ENCODE results near the gene TRMU.
"Not testable (repeated sequence)": the region's sequence is repeated elsewhere in the genome, so short reads cannot be mapped to it uniquely, and the experiment has no call there.

Gene TRMU

DNA sequence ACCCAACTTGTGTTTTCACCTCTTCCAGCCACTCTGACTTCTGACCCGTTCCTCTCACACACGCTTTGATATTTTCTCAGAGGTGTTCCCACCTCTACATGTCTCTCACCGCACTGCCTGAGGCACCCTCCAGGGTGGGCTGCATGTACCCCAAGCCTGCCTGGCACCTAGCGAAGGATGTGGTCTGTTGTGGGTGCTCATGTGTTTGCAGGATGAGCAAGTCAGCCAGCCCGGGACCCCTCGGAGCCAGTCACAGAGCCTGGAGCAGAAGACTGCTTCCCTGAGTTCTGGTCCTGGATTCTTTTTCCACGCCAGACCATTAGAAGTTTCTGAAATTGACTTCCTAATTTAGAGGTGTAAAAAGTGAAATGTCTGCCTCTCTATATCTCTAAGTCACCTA is 35.0 kb upstream of the TRMU start:
- no peak for DNase-seq (ENCODE audit: low spot score)

DNA sequence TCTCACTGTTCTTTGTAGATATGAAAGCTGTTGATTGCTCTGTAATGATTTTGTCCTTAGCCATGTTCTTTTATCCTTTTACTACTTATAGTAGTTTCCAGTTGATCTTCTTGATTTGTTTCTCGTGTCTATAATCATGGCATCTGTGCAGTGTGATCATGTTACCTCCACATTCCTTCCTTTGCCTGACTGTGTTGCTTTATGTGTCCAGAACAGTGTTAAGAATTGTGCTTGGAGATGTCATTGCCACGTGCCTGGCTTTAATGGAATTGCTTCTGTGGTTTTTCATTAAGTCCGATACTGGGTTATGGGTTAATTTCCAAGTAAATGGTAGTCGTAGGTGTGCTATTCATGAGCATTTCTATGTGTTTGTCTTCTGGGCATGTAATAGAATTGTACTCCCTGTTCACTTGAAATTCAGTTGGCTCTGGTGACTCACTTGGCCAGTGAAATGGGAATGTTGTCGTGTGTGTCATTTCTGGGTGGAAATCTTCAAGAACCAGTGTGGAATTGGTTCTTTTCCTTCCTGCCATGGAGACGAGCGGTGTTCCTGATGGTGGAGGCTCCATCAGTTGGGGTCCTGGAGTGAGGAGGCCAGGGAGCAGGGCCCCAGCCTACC is 32.1 kb upstream of the TRMU start:
- DNase-seq (ENCODE audit: low spot score): no peak

DNA sequence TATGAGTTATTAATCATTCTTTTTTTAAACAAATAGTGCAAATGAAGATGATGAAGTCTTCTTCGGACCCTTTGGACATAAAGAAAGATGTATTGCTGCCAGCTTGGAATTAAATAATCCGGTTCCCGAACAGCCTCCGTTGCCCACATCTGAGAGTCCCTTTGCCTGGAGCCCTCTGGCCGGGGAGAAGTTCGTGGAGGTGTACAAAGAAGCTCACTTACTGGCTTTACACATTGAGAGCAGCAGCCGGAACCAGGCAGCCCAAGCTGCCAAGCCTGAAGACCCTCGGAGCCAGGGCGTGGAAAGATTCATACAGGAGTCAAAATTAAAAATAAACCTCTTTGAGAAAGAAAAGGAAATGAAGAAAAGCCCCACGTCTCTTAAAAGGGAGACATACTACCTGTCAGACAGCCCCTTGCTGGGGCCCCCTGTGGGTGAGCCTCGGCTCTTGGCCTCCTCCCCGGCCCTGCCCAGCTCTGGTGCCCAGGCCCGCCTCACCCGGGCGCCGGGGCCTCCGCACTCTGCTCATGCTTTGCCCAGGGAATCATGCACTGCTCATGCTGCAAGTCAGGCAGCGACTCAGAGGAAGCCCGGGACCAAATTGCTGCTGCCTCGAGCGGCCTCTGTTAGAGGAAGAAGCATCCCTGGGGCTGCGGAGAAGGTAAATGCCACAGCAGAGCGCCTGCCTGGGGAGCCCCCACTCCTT is 27.1 kb upstream of the TRMU start:
- no peak for DNase-seq (ENCODE audit: low spot score)

DNA sequence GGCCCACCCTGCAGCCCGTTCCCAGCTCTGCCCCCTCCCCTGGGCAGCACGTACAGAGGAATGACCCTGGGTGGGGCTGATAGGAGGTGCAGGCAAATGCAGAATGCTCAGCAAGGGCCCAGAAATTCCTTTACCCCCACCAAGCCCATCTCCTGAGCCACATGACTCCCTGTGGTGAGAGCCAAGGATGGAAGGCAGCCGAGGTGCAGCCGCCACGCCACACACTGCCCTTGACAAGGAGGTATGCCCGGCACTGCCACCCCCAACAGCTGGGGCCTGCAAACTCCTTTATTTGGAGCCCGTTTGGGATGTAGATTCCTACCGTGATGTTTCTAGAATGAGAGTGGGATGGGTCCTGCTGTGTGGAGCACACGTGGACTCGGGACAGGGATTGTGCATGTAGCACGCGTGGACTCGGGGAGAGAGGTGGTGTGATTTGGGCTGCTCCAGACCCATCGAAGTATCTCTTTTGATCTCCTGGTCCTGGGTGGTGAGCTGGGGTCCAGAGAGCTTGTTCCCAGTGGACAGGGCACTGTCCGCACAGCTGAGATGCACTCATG is 25.9 kb upstream of the TRMU start:
- DNase-seq (ENCODE audit: low spot score): no peak

DNA sequence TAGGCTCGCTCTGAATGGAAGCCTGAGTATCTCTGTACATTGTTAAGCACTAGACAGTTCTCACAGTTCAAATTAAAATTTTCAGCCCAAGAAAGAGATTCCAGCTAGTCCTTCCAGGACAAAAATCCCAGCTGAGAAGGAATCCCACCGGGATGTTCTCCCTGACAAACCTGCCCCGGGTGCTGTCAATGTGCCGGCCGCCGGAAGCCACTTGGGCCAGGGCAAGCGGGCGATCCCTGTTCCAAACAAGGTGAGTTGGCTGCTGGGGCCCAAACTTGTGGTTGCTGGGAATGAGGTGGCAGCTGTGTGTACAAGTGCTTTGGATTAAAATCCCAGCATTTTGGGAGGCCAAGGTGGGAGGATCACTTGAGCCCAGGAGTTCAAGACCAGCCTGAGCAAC is 23.5 kb upstream of the TRMU start:
- no peak for DNase-seq (ENCODE audit: low spot score)

DNA sequence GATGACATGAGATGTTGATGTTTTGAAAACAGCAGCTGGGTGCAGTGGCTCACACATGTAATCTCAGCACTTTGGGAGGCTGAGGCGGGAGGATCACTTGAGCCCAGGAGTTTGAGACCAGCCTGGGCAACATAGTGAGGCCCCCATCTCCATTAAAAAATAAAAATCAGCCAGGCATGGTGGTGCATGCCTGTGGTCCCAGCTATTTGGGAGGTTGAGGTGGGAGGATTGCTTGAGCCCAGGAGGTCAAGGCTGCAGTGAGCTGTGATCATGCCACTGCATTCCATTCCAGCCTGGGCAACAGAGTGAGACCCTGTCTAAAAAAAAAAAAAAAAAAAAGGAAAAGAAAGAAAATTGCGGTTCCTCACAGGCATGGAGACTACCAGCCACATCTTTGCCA is 22.7 kb upstream of the TRMU start:
- not testable (repeated sequence) for DNase-seq (ENCODE audit: low spot score)

DNA sequence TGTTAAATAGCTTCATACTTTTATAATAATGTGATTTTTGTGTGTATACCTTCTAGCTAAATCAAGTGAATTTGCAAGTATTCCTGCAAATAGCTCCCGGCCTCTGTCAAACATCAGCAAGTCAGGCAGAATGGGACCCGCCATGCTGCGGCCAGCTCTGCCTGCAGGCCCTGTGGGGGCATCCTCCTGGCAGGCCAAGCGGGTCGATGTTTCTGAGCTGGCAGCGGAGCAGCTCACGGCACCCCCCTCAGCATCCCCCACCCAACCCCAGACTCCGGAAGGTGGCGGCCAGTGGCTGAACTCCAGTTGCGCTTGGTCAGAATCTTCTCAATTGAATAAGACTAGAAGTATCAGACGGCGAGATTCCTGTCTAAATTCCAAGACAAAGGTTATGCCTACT is 19.5 kb upstream of the TRMU start:
- DNase-seq (ENCODE audit: low spot score): no peak

DNA sequence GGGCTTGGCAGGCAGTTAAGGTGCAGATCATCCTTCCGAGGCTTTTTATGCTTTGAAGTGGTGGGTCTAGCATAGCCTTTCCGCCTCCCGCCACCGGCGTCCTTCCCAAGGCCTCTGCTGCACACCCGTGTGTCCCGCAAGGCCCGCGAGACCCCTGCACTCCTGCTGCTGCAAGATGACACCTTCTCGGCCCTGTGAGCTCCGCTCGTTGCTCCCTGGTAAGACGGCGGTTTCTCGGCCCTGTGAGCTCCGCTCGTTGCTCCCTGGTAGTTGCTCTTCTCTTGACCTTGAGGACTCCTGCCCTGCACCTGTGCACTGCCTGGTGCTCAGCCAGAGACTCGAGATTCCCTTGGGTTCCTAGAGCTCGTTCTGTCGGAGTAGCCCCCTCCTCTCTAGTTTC is 17.9 kb upstream of the TRMU start:
- DNase-seq (ENCODE audit: low spot score): no peak

DNA sequence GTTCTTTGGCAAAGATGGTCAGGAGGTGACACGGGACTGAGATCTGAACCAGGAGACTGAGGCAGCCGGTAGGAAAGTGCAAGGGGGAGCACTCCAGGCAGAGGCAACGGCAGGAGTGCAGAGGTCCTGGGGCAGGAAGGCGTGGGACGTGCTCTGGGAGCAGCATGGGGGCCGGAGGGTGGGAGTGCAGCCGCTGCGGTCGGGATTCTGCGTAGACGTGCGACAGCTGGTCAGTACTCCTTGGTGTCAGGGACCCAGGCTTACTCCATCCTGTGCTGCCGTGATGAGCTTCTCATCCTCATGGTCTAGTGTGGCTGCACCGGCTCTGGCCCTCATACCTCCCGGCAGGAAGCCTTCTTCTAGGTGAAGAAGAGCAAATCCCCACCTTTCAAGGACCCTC is 16.9 kb upstream of the TRMU start:
- DNase-seq (ENCODE audit: low spot score): no peak

DNA sequence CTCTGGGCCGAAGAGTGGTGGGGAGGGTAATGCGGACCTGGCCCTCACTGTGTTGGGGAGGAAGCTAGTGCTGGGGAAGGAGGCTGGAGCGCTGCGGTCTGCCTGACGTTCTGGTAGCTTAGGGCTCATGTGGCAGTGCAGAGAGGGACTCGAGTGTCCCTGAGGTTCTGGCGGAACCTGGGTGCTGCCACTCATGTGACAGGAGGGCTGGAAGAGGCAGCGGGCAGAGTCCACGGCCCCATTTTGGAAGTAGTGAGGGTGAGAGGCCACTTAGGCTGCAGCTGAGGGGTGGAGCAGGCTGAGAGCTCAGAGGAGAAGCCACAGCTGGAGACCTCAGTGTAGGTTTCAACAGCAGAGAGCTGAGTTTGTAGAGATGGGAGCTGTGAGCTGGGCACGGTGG is 16.2 kb upstream of the TRMU start:
- DNase-seq (ENCODE audit: low spot score): no peak

DNA sequence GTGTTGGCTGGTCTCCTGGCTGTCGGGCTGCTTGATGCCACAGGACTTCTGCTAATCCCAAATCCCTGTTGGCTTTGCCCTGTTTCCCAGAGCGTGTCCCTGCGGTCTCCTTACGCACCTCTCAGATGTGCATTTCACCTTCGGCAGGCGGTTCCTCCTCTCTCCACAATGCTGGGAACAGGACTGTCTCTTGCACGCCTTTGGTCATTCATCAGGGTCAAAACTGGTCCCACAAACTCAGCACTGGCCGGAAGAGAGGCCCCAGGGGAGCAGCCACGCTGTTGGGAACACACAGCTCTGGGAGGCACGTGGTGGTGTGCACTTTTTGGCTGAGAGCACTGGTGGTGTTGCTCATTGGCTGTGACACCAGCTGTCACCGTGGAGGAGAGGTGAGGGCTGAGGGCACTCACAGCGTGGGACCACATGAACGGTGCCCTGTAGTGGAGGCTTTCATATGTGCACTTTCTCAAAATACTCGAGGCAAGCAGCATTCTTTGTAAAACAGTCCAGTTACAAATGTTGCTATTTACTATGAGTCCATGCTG is 15.3 kb upstream of the TRMU start:
- no peak for DNase-seq (ENCODE audit: low spot score)

DNA sequence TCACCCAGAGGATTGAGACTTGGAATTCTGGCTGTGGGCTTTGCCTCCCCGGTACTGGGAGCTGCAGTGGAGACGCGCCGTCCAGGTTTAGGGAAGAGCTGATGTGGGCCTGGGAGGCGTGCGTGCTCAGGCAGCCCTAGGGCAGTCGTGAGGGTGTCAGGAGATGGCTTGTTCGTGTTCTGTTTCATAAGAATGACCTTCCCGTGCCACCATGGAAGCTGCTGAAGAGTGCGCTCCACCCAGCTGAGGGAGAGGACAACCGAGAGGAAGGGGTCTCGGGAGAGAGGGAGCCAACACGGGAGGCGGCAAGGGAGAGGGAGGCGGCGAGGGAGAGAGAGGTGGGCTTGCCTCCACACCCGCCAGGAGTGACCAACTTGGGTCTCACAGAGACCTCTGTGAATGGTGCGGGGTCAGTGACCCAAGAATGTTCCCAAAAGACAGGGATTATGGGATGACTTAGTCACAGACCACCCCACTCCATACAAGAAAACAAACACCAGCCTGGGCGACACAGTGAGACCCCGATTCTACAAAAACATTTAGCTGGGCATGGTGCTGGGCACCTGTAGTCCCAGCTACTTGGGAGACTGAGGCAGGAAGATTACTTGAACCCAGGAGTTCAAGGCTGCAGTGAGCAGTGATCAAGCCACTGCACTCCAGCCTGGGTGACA is 14.7 kb upstream of the TRMU start:
- no peak for DNase-seq (ENCODE audit: low spot score)

DNA sequence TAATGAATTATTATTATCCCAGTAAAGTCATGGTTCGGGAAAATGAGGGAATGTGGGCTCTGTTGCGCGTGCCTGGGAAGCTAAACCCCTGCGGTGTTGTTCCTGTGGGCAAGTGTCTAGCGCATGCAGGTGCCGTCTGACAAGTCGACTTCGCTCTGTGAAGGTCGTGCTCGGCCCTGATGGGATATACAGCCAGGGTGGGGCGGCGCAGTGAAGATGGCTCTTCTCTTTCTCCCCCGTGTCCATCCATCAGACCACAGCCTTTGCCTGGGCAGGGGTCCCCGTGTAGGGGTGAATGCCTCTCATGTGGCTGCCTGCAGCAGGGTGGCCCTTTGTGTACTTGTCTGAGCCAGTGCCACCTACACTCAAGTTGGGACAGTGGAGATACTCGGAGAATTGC is 12.8 kb upstream of the TRMU start:
- no peak for DNase-seq (ENCODE audit: low spot score)

DNA sequence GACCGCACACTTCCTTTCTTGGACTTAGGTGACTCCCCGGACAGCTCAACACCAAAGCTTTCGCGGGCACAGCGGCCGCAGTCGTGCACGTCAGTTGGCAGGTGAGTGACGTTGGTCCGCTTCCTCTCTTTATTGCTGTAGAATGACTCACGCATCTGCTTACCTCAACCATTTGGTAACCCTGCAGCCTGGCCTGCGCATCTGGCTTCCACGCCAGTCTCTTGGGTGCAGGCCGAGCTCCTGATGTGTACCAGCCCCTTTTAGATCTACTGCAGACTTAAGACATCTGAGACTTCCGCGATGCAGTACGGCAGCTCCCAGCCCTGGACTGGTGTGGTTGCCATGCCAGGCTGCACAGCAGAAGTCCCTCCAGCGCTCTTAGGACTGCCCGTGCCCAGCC is 12.4 kb upstream of the TRMU start:
- no peak for DNase-seq (ENCODE audit: low spot score)

DNA sequence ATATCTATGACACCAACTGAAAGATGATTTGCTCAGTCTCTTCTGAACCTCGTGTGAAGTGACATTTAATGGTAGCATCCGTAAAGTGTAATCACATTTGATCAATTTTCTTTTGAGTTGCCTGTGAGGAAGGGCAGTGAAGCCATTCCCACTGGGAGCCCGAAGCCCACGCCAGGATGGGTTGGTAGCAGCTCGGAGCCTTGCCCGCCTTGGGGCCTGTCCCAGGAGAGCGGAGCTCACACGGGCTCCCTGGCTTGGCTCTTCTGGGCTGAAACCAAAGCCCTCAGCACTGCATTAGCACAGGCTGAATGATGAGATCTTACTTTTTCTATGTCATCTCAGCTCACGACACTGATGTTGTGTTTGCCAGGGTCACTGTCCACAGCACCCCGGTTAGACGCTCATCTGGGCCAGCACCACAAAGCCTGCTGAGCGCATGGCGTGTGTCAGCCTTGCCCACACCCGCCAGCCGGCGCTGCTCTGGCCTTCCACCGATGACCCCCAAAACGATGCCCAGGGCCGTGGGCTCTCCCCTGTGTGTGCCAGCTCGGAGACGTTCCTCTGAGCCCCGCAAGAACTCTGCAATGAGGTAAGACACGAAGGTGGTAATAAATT is 9.3 kb upstream of the TRMU start:
- DNase-seq (ENCODE audit: low spot score): no peak

DNA sequence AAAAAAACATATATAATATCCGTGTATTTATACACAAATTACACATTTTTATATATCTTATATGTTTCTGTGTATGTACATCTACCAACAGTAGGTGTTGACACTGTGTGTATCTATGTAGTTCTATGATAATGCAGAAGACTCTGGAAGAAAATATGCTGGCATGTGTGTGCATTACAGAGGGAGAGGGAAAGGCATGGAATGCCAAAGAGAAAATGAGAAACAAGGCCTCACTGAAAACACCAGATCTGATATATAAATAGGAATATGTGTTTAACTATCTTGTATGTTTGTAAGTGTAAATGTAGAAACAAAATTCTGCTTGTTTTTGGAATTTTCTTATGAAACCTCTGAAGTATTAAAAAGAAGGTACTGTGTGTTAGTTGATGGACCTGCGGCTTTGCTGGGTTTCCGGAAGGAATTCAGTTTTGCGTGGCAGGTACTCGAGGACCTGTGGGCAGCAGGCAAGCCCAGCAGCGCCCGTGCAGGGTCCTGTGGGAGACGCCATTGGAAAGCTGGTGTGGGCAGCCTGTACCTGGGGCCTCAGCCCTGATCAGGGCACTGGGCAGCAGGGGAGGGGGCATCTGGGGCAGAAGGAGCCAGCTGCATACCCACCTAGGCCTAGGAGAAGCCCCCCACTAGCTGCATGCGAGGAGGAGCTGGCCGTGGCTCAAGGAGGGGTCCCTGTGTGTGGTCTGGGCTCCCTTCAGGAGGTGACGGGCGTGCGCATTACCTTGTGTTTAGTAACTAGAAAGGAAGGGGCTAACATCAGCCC is 7.6 kb upstream of the TRMU start:
- DNase-seq (ENCODE audit: low spot score): no peak

DNA sequence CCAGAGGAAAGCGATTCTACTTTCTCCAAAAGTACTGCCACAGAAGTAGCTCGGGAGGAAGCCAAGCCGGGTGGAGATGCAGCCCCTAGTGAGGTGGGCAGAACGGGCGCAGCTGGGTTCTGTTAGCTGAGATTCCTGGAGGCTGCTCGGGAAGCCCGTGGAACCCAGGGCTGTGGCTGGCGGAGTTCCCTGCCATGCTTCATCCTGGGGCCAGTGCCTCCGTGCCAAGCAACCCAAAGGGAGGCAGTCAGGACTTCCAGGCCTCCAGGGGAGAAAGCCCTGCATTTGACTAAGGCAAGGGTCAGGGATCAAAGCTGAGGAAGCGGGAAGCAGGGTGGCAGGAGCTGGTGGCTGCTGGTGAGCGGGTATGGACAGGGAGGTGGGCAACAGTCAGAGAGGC is 6.7 kb upstream of the TRMU start:
- DNase-seq (ENCODE audit: low spot score): no peak

DNA sequence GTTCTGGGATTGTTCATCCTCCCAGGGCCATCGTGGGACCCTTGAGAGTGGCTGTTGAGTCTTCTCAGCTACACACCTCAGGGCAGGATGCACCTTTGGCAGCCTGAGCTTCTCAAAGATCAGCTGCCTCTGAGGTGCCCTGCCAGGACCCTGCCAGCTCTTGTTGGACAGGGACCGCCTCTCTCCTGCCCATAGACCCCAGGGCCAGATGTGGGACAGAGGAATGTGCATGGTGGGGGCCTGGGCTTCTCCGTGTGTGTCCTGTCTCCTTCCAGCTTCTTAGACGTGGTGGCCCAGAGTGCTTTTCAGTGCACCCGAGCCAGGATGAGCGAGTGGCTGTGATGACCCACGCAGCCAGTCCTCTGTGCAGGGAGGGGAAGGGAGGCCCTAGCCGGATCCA is 5.9 kb upstream of the TRMU start:
- no peak for DNase-seq (ENCODE audit: low spot score)

DNA sequence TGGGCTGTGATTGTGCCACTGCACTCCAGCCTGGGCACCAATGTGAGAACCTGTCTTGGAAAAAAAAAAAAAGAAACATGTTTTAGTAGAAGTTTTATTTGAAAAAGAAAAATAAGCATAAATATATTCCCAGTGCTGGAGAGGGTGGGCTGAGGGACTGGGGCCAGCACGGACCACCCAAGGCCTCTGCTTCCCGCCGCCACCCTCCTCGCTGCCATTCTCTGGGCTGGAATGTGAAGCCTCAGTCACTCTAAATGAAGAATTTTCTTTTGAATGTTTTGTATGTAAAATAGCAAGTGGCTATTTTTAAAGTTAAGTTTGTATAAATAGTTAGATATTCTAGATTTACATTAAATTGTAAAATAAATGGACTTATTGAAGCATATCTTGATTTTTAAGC is 5.1 kb upstream of the TRMU start:
- DNase-seq (ENCODE audit: low spot score): no peak

DNA sequence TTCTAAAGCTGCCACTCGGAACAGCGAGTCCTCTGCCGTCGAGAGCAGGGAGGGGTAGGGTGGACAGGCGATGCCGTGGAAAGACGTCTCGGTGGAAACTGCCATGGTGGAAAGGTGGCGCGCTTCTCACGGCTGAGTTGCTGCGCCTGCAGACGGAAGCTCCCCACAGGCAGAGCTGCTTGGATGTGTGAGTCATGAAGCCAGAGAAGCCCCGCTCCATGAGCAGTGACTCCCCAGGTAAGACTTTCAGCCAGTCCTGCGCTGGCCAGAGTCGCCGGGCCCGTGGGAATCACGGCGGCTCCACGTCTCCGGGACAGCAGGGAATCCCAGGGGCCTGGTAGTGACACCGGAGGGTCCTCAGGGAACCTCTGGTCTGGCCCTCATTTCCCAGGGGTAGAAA is 4.0 kb upstream of the TRMU start:
- DNase-seq (ENCODE audit: low spot score): no peak

DNA sequence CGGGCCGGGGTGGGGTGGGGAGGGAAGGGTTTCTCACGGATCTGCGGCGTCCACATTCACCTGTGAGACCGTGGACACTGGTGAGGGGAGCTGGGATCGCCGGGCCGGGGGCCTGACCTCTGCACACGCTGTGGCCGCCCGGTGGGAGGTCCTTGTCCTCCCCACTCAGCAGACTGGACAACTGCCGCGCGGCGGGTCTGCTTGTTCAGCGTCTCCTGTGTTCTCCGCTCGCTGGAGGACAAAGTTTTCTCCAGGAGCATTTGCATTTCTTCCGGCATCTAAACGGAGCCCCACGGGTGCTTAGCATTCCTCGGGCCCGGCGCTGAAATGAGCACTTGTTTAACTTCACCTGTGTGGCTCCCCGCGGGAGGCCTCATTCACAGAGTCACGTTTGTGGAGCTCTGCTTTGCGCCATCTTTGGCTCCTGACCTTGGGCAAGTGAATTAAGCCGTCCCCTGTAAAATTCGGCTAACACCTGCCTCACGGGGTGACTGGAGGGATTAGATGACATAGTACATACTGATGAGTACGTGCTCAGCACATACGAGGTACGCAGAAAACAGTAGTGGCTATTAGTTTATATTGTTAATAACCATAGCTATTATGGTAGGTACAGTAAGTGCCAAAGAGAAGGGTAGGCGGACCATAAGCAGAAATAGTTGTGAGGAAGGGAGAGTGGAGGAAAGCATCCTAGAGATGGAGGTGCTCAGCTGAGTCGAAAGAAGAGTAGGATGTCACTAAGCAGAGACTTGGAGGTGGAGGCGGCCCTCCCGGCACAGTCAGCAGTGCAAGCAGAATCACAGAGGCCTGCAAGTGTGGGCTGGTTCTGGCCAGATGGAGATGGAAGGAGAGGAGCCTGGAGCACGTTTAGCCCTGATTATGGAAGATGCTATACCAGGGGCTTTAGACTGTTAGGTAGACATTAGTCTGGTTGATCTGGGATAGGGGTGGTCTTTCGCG is 885 bp downstream of the TRMU start:
- no peak for DNase-seq (ENCODE audit: low spot score)
